ENCODE results near the gene GRM4. TPM values are rescaled to one million over a fixed set of nuclear protein-coding genes. Genes with fewer than 3 reads are reported as not detected.

The GRM4 gene
- total RNA-seq, 1 experiment from 2014 or later, result 5.6 TPM

DNA sequence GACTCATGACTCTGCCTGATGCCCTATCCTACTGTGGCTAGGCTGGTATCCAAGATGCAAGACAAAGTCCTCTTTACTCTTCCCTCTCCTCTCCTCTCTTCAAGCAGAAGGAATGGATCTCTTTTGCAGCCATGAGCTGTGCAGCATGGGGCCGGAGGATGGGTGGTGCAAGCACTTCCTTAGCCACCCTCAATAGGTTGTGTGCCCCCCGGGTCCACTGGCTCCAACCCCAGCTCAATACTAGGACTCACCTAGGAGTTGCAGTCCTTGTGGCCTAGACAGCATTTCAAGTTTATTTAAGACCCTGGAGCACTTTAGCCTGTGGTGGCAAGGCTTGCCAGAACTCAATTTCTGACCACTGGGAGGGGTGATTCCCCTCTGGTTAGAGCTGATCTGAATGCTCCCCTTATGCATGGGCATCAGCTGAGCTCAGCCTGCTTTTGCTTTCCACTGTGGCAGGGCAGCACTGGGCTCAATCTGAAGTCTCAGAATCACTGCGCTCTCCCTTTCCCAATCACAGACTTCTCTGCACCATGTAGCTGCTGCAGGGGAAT, 29.0 kb upstream of the GRM4 start:
- H3K4me1 ChIP-seq (ENCODE audit: insufficient read depth, low read length), result no peaks in the 10 kb centered on the region
- H4K91ac ChIP-seq (ENCODE audit: insufficient read length, low read depth, low read length), result no peak overlapping the region
- H4K5ac ChIP-seq (ENCODE audit: insufficient read length, low read depth, low read length), result no peak overlapping the region
- no peaks in the 10 kb centered on the region for H3K4me1 Mint-ChIP-seq
- no peak overlapping the region for H4K8ac ChIP-seq (replicated peaks; ENCODE audit: insufficient read length, low read depth, low read length)
- H3K36me3 Mint-ChIP-seq (ENCODE audit: insufficient read depth in 1 of 3, low read depth in 3 of 3), result no peaks in the 10 kb centered on the region
- H3K23me2 ChIP-seq (ENCODE audit: insufficient read length, low read depth, low read length, poor library complexity, severe bottlenecking), result no peaks in the 10 kb centered on the region
- H3K9me3 ChIP-seq (ENCODE audit: control insufficient read depth, low read depth, low read length), result no peaks in the 10 kb centered on the region
- H2AK5ac ChIP-seq (ENCODE audit: insufficient read length, low read length), result no peak overlapping the region
- H2AFZ ChIP-seq (ENCODE audit: low read length), result no peak overlapping the region
- no peak overlapping the region for H3K14ac ChIP-seq (ENCODE audit: insufficient read depth, low read length)
- no peak overlapping the region for H3K9ac ChIP-seq (ENCODE audit: extremely low read depth, insufficient read length, low read length)
- H3K27ac ChIP-seq (ENCODE audit: insufficient read length, low read depth, low read length), result no peak overlapping the region
- no peaks in the 10 kb centered on the region for H3K9me3 Mint-ChIP-seq
- no peaks in the 10 kb centered on the region for H3K79me2 ChIP-seq (ENCODE audit: insufficient read depth, low read length)
- no peak overlapping the region; a peak in 1 of 7 replicates for H3K27ac Mint-ChIP-seq
- H2BK5ac ChIP-seq (ENCODE audit: insufficient read length, low read length), result no peak overlapping the region
- no peaks in the 10 kb centered on the region for H4K20me1 ChIP-seq (ENCODE audit: control insufficient read depth, insufficient read depth, insufficient read length)
- no peak overlapping the region for H2BK20ac ChIP-seq (ENCODE audit: low read depth, low read length, poor library complexity, severe bottlenecking)
- WGBS (ENCODE audit: extremely low coverage, insufficient read length, low lambda C conversion rate), result no CpG with 5 or more reads among the region's 3 CpGs
- H3T11ph ChIP-seq (ENCODE audit: low read length), result no peak overlapping the region
- no peak overlapping the region for H3K56ac ChIP-seq (ENCODE audit: insufficient read length, low read depth, low read length)
- no peaks in the 10 kb centered on the region; the same call in 1 of the 2 replicates for H3K27me3 Mint-ChIP-seq (ENCODE audit: low read depth)
- no peaks in the 10 kb centered on the region for H3K79me1 ChIP-seq (ENCODE audit: insufficient read depth, low read depth, low read length, poor library complexity, severe bottlenecking)
- H3K4ac ChIP-seq (ENCODE audit: low read depth, low read length), result no peak overlapping the region
- DNase-seq, result no peak
- H2BK15ac ChIP-seq (ENCODE audit: low read depth, low read length), result no peak overlapping the region
- peak; percentile 17; the same call in 1 of the 3 replicates for TF ChIP-seq CTCF (conservative IDR thresholded peaks at IDR 0.05)
- H2BK12ac ChIP-seq (ENCODE audit: insufficient read length, low read depth, low read length), result no peak overlapping the region
- H3K4me3 Mint-ChIP-seq, result no peak overlapping the region
- no peak overlapping the region for H3K4me2 ChIP-seq (ENCODE audit: insufficient read depth, insufficient read length, low read length)
- no peak overlapping the region for H3K23ac ChIP-seq (ENCODE audit: insufficient read length, low read depth, low read length)
- no peak overlapping the region for H3K18ac ChIP-seq (ENCODE audit: insufficient read length, low read depth, low read length)
- no peak overlapping the region for H2BK120ac ChIP-seq (ENCODE audit: low read depth, low read length, poor library complexity, severe bottlenecking)
- no peaks in the 10 kb centered on the region for H3K27me3 ChIP-seq (ENCODE audit: insufficient read depth, low read length)

Measured in H9 (cell line).